H1 (cell line): Measurements from ENCODE around the gene RBM19. TPM values are rescaled to one million over a fixed set of nuclear protein-coding genes. Genes with fewer than 3 reads are reported as not detected.

ENCODE experiments used
- BRCA1 ChIP-seq: IDR thresholded peaks from 2 replicates; pipeline ENCODE4 v1.6.1; 2012; ENCODE audit warnings: low read depth, low read length, improper control_type of control experiment
- RAD21 ChIP-seq, 2 experiments: IDR thresholded peaks in 1 of 2; conservative IDR thresholded peaks in 1 of 2; 2 replicates each; pipeline ENCODE4 v1.6.1; 2011; ENCODE audit warnings: low read depth in 2 of 2, low read length in 2 of 2, improper control_type of control experiment in 1 of 2, inconsistent platforms in 1 of 2, mild to moderate bottlenecking in 1 of 2, moderate library complexity in 1 of 2
- RFX5 ChIP-seq: IDR thresholded peaks from 2 replicates; pipeline ENCODE4 v1.6.1; 2011; ENCODE audit warnings: low read depth, low read length, improper control_type of control experiment, borderline replicate concordance
- polyA plus RNA-seq, 7 experiments: library from polyadenylated mRNA; depleted of rRNA in 3 of 7; stranded (reverse) in 5 of 7; unstranded in 2 of 7; fragments of >200 nt in 5 of 7; fragments of 200-250 nt in 2 of 7; gene quantifications; 1 replicate in 5 of 7; 2 replicates in 1 of 7; 4 replicates in 1 of 7; pipeline versions ENCODE4 v1.2.1 to v1.2.3, GENCODE V29; 2011 to 2013; ENCODE audit warnings: missing spikeins in 2 of 7, mixed read lengths in 2 of 7
- total RNA-seq: library from RNA; stranded (reverse); fragmentation: NEBNext Ultra II Directional; extraction: Animal tissue kit (Norgen Biotek cat#: 25700); gene quantifications from 2 replicates; pipeline ENCODE4 v1.2.1, GENCODE V29; 2021

RBM19 gene
- total and polyA plus RNA-seq, 2 of the 8 experiments (the other 6 are each of a cell fraction or from before 2014, with no cell fraction given) = 23.4 to 61.9 TPM

DNA sequence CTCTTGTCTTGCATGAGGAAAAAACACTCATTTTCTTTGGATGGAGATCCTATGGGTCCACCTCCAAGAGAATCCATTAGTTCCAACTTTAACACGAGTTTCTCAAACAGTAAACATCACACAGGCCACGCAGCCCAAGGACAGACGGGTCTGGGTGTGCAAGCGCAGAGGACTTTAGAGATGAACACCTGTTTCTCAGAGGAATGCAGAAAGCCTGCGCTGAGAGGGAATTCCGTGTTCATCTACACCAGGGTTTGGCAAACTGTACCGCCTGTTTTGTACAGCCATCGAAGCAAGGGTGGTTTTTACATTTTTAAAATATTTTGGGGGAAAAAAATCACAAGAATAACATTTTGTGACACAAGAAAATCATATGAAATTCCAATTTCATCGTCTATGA lies 79.4 kb downstream of the RBM19 start (continued):
- no peak for TF ChIP-seq RAD21 (IDR thresholded peaks at IDR 0.05 in 1 of 2, conservative IDR thresholded peaks at IDR 0.05 in 1 of 2; ENCODE audit: low read depth in 2 of 2, low read length in 2 of 2)
- no peak for TF ChIP-seq RFX5
- TF ChIP-seq BRCA1 = no peak
